GM18907 (cell line): ENCODE measurements around the gene STRN.
"Not testable (repeated sequence)": the region's sequence is repeated elsewhere in the genome, so short reads cannot be mapped to it uniquely, and the experiment has no call there.

Experiments
- ATAC-seq: cut with Tn5 transposase; IDR thresholded peaks from one replicate; pipeline ENCODE4 v1.9.1; 2021; ENCODE audit warnings: mild to moderate bottlenecking, moderate library complexity; ENCODE audit not compliant: unreplicated experiment

STRN gene

GRCh38 chr2:36915627-36916026 lies 50.7 kb downstream of the STRN start:
- ATAC-seq: no peak

DNA sequence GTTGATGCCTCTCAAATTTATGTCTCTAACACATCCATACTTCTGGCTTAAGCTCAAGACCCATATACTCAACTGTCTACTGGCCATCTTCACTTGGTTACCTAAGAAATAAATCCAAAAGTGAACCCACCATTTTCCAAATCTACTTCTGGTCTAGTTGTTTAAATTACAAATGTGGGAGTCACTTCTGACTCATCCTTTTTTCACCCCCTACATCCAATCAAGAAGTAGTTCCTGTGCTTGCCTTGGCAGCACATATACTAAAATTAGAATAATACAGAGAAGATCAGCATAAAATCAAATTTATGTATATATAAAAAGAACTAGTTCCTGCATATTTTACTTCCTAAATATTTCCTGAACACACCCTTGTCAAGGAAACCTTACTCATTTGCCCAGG lies 53.6 kb downstream of the STRN start:
- no peak for ATAC-seq

DNA sequence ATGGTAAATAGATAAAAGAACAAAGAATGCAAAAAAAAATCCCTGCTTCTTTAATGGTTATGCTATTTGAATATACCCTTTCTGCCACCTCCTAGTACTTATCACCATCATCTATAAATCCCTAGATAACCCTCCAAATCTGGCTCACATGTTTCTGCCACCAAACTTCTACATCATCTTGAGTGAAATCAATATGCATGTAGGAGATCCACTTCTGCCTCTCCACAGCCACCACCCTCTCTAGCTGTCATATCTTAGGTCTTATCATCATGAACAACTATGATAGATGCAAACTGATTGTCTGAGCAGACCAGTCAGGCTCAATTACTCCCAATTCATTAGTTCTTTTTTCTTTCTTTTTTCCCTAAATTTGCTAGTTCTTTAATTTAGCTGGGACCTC lies 55.3 kb downstream of the STRN start:
- ATAC-seq: no peak

GRCh38 chr2:36906277-36906676 lies 60.1 kb downstream of the STRN start:
- ATAC-seq: no peak

DNA sequence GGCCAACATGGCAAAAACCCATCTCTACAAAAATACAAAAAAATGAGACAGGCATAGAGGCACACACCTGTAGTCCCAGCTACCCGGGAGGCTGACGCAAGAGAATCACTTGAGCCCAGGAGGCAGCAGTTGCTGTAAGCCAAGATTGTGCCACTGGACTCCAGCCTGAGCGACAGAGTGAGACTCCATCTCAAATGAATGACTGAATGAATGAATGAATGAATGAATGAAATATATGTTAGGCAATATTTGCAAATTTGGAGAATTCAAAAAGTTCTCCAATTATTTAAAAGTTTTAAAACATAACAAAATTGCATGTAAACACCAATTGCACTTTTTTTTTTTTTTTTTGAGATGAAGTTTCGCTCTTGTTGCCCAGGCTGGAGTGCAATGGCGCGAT lies 61.7 kb downstream of the STRN start:
- no peak for ATAC-seq

GRCh38 chr2:36902385-36903120 lies 63.8 kb downstream of the STRN start:
- no peak for ATAC-seq

DNA sequence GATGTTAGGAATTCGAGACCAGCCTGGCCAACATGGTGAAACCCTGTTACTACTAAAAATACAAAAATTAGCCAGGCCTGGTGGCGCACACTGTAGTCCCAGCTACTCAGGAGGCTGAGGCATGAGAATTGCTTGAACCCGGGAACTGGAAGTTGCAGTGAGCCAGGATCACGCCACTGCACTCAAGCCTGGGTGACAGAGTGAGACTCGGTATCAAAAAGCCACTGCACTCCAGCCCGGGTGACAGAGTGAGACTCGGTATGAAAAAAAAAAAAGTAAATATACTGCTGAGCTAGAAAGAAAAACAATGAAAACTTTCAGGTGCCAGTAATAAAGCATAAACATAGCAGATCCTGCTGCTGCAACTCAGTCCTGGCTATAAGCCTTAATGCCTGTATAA lies 73.5 kb downstream of the STRN start:
- no peak for ATAC-seq

DNA sequence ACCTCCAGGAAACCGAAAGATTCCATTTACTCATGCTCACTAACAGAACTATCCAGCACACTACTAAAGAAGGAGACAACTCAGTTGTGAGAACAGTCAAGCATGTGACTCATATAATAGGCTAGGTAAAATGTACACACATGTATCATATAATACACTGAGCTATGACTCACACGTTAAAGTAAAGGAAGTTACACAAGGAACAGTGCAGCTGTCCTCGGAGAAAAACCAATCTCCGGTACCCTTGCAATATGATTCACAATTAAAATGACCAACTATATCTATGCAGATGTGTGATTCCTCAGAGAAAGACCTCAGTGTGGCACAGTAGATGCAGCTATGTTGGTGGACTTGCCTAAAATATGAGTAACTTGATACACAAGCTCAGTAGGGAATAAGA lies 76.5 kb downstream of the STRN start:
- no peak for ATAC-seq

DNA sequence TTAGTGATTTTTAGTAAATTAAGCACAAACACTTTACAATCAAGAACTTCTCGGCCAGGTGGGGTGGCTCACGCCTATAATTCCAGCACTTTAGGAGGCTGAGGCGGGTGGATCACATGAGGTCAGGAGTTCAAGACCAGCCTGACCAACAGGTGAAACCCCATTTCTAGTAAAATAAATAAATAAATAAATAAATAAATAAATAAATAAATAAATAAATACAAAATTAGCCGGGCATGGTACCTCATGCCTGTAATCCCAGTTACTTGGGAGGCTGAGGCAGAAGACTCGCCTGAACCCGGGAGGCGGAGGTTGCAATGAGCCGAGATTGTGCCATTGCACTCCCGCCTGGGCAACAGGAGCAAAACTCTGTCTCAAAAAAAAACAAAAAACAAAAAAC lies 79.2 kb downstream of the STRN start:
- not testable (repeated sequence) for ATAC-seq

- ATAC-seq: no peak
Measured at GRCh38 chr2:36886664-36887063, 79.7 kb downstream of the STRN start.

- ATAC-seq: no peak
Measured at GRCh38 chr2:36885605-36886004, 80.7 kb downstream of the STRN start.

- no peak for ATAC-seq
Measured at GRCh38 chr2:36882532-36882931, 83.8 kb downstream of the STRN start.

GRCh38 chr2:36881816-36882215 lies 84.5 kb downstream of the STRN start:
- no peak for ATAC-seq

- ATAC-seq: no peak
Measured at GRCh38 chr2:36878429-36878828, 87.9 kb downstream of the STRN start.

DNA sequence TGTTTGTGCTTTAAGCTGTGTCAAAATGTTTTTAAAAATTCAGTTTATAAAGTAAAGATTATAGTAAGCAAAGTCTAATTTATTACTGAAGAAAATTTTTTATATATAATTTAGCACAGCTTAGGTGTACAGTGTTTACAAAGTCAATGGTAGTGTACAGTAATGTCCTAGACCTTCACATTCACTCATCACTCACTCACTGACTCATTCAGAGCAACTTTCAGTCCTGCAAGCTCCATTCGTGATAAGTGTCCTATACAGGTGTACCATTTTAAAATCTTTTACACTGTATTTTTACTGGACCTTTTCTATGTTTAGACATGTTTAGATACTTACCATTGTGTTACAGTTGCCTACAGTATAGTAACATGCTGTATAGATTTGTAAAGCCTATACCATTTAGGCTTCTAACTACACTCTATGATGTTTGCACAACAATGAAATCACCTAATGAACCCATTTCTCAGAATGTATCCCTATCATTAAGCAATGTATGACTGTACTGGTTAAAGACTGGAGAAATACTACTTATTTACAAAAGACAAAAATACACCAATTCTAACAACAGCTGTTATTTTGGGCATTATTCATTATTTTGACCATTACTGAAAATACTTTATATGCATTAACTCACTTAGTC lies 95.1 kb downstream of the STRN start:
- no peak for ATAC-seq

GRCh38 chr2:36869606-36870005 lies 96.7 kb downstream of the STRN start:
- no peak for ATAC-seq

DNA sequence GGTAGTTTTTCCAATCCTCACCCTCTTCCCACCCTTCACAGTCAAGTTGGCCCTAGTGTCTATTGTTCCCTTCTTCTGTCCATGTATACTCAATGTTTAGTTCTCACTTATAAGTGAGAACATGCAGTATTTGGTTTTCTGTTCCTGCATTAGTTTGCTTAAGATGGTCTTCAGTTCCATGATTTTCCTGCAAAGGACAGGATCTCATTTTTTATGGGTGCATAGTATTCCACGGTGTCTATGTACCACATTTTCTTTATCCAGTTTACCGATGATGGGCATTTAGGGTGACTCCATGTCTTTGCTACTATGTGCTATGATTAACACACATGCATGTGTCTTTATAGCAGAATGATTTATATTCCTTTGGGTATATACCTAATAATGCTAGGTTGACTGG lies 104.4 kb downstream of the STRN start:
- no peak for ATAC-seq

DNA sequence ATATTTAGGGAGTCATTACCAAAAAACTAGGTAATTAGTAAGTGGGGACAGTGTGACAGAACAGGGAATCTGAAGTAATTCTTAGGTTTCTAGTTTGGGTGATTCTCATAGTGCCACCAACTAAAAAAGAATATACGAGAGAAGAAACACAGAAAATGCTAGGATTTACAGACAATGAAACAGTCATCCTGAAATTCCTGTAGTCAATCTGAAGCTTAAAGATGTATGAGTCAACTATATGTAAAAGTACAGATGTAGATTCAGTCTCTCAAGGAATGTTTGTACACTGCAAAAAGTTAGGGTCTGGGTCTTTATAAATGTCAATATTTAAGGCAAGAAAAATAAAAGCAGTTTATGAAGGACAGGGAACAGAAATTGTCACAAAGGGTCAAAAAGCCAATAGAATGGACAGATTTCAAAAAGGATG lies 107.0 kb downstream of the STRN start:
- peak; percentile 8 for ATAC-seq

GRCh38 chr2:36858551-36859365 lies 107.6 kb downstream of the STRN start:
- peak; percentile 65 for ATAC-seq

DNA sequence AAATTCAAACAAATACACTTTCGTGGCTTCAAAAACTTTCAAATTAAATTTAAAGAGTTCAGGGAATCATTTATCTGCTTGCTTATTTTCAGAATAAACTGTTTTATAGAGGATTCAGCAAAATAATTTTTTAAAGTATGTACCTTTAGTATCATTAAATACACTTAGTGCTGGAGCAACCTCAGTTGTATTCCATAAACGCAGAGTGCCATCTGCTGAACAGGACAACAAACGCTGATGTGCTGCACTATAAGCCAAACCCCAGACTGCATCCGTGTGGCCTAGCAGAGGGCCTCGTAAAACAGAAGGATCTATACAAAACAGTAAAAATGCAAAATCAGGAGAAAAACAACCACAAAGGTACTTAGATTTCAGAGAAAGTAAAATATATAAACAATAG lies 108.6 kb downstream of the STRN start:
- no peak for ATAC-seq

- ATAC-seq: no peak
Measured at GRCh38 chr2:36855429-36855828, 110.9 kb downstream of the STRN start.

- ATAC-seq: no peak
Measured at GRCh38 chr2:36854241-36854640, 112.1 kb downstream of the STRN start.
